Thoracic aorta (tissue), 2 donors: ENCODE results near the gene SEH1L. TPM values are rescaled to one million over a fixed set of nuclear protein-coding genes. Genes with fewer than 3 reads are reported as not detected.

Experiments
- ATAC-seq: fragments of 150-250 bp; one replicate; pipeline ENCODE4 v1.8.0; 2017; ENCODE audit warnings: low read depth; ENCODE audit not compliant: insufficient number of reproducible peaks, low FRiP score
- DNase-seq: peaks from one replicate; pipeline ENCODE4 v3.0.0-alpha.2; 2020; ENCODE audit warnings: low spot score
- H3K27ac ChIP-seq, 2 donors: fragments of 200-600 bp; sonication (generic); 1 replicate in 1 of 2; 2 replicates in 1 of 2; pipeline ENCODE4 v1.5.1; 2016; ENCODE audit warnings: mild to moderate bottlenecking in 2 of 2, moderate library complexity in 2 of 2
- H3K27me3 ChIP-seq: fragments of 200-600 bp; sonication (generic); replicated peaks from 2 replicates; pipeline ENCODE4 v1.6.0; 2016; ENCODE audit warnings: mild to moderate bottlenecking; ENCODE audit not compliant: insufficient read depth
- H3K36me3 ChIP-seq: fragments of 200-600 bp; sonication (generic); one replicate; pipeline ENCODE4 v1.5.1; 2016
- H3K4me1 ChIP-seq, 2 donors: fragments of 200-600 bp; sonication (generic); 1 replicate in 1 of 2; 2 replicates in 1 of 2; pipeline versions ENCODE4 v1.5.1 to v1.6.0; 2016; ENCODE audit warnings: low read depth in 2 of 2, mild to moderate bottlenecking in 1 of 2; ENCODE audit not compliant: control insufficient read depth in 1 of 2
- H3K4me3 ChIP-seq: fragments of 200-600 bp; sonication (generic); 2 replicates; pipeline ENCODE4 v1.5.1; 2016; ENCODE audit warnings: mild to moderate bottlenecking
- H3K9me3 ChIP-seq: fragments of 200-600 bp; sonication (generic); 2 replicates; pipeline ENCODE4 v1.5.1; 2016
- total RNA-seq, 2 donors: library from RNA; depleted of rRNA; stranded (reverse); fragments of >200 nt; gene quantifications; one replicate each; pipeline versions ENCODE4 v1.1.0 to v1.2.3, GENCODE V29; 2016
- TF ChIP-seq, protein P1 (sequence below): fragments of 200-600 bp; sonication (generic); IDR thresholded peaks from one replicate; pipeline ENCODE4 v1.5.1; 2019; ENCODE audit warnings: antibody characterized with exemption

SEH1L gene
- total RNA-seq, 2 donors from 2014 or later: 26.7 to 61.1 TPM

DNA sequence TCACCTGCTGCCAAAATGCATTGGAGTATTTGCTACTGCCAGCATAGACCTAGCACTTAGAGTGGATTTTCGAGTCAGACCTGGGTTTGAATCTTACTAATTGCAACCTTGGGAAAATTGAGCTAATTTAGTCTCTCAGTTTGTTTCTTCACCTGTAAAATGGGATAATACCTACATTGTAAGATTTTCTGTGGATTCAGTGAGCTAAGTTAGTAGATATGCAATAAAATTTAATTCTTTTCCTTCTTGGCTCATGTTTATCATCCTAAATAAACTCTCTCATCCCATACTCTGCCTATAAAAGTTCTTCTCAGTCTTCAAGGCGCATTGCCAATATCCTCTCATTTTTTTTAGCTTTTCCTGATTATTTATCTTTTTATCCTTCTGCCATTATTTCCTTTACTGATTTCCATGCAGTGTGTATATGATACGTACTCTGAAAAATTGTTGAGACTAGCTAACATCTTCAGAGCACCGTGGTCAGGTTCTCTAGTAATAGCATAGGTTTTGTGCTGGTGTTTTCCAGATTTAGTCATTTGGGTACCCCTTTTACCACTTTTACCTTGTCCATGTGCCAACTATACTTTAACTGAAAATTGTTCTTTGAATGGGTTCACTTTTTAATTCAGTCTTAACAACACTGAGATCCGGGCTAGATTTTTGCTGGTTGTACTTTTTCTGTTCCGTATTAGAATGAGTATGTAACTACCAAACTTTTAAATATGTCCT lies 50.7 kb downstream of the SEH1L start:
- Histone ChIP-seq H3K36me3 (peaks cover 12% of the 10 kb centered on the region), H3K4me1 (no peaks in the 10 kb centered on the region), H3K9me3 (no peaks in the 10 kb centered on the region), H3K4me3 (no peak overlapping the region), H3K27me3 (no peaks in the 10 kb centered on the region), H3K27ac (no peak overlapping the region)
- DNase-seq (no peak), ATAC-seq (no peak)
- TF ChIP-seq, protein P1, sequence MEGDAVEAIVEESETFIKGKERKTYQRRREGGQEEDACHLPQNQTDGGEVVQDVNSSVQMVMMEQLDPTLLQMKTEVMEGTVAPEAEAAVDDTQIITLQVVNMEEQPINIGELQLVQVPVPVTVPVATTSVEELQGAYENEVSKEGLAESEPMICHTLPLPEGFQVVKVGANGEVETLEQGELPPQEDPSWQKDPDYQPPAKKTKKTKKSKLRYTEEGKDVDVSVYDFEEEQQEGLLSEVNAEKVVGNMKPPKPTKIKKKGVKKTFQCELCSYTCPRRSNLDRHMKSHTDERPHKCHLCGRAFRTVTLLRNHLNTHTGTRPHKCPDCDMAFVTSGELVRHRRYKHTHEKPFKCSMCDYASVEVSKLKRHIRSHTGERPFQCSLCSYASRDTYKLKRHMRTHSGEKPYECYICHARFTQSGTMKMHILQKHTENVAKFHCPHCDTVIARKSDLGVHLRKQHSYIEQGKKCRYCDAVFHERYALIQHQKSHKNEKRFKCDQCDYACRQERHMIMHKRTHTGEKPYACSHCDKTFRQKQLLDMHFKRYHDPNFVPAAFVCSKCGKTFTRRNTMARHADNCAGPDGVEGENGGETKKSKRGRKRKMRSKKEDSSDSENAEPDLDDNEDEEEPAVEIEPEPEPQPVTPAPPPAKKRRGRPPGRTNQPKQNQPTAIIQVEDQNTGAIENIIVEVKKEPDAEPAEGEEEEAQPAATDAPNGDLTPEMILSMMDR: no peak

- Histone ChIP-seq H3K4me1 (no peaks in the 10 kb centered on the region), H3K27ac (no peak overlapping the region), H3K27me3 (no peaks in the 10 kb centered on the region), H3K4me3 (no peak overlapping the region), H3K9me3 (no peaks in the 10 kb centered on the region), H3K36me3 (peaks cover 12% of the 10 kb centered on the region)
- TF ChIP-seq, protein P1: peak; percentile 10
- DNase-seq: no peak
- ATAC-seq: no peak
Measured at GRCh38 chr18:13003466-13003896, 55.7 kb downstream of the SEH1L start.

DNA sequence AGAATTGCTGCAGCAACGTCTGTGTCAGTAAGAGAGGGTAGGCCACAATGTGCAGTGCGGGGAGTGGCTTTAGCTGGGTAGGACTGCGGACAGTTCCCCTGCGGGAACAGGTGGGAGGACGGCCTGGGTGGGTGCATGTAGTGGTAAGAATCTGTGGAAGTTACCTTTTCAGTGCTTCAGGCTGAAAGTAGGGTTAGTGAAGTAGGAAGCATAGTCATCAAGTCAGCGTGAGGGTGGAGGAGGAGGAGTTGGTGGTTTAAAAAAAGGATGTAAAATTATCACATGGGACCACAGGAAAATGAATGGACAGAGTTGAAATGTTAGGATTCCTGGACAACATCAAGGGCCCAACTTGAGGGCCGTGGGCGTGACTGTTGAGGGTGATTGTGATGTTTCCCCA lies 56.6 kb downstream of the SEH1L start:
- DNase-seq (no peak), ATAC-seq (no peak)
- no peaks in the 10 kb centered on the region for H3K9me3 ChIP-seq
- peaks cover 18% of the 10 kb centered on the region for H3K36me3 ChIP-seq
- no peaks in the 10 kb centered on the region for H3K4me1 ChIP-seq
- no peak overlapping the region for H3K27ac ChIP-seq
- H3K4me3 ChIP-seq: no peak overlapping the region
- TF ChIP-seq, protein P1: no peak
- H3K27me3 ChIP-seq: no peaks in the 10 kb centered on the region

- DNase-seq: no peak
- Histone ChIP-seq H3K36me3 (peaks cover 17% of the 10 kb centered on the region), H3K27me3 (no peaks in the 10 kb centered on the region)
Measured at GRCh38 chr18:13005289-13005688, 57.5 kb downstream of the SEH1L start.

GRCh38 chr18:13006531-13007247 lies 58.9 kb downstream of the SEH1L start:
- H3K4me1 ChIP-seq: no peaks in the 10 kb centered on the region
- no peak overlapping the region for H3K27ac ChIP-seq
- TF ChIP-seq, protein P1: no peak
- DNase-seq: no peak
- no peak overlapping the region for H3K4me3 ChIP-seq
- H3K9me3 ChIP-seq: no peaks in the 10 kb centered on the region
- peaks cover 12% of the 10 kb centered on the region for H3K36me3 ChIP-seq
- no peaks in the 10 kb centered on the region for H3K27me3 ChIP-seq
- no peak for ATAC-seq

More at GRCh38 chr18:13005289-13005688, 57.5 kb downstream of the SEH1L start:
- no peak overlapping the region for H3K4me3 ChIP-seq
- H3K27ac ChIP-seq: no peak overlapping the region
- ATAC-seq: no peak
- no peaks in the 10 kb centered on the region for H3K9me3 ChIP-seq
- TF ChIP-seq, protein P1: no peak
- H3K4me1 ChIP-seq: no peaks in the 10 kb centered on the region
